ENCODE measurements around the gene RFT1. TPM values are rescaled to one million over a fixed set of nuclear protein-coding genes. Genes with fewer than 3 reads are reported as not detected.

The RFT1 gene
- total and polyA plus RNA-seq, 2 experiments from 2014 or later = 11.3 to 13.3 TPM

DNA sequence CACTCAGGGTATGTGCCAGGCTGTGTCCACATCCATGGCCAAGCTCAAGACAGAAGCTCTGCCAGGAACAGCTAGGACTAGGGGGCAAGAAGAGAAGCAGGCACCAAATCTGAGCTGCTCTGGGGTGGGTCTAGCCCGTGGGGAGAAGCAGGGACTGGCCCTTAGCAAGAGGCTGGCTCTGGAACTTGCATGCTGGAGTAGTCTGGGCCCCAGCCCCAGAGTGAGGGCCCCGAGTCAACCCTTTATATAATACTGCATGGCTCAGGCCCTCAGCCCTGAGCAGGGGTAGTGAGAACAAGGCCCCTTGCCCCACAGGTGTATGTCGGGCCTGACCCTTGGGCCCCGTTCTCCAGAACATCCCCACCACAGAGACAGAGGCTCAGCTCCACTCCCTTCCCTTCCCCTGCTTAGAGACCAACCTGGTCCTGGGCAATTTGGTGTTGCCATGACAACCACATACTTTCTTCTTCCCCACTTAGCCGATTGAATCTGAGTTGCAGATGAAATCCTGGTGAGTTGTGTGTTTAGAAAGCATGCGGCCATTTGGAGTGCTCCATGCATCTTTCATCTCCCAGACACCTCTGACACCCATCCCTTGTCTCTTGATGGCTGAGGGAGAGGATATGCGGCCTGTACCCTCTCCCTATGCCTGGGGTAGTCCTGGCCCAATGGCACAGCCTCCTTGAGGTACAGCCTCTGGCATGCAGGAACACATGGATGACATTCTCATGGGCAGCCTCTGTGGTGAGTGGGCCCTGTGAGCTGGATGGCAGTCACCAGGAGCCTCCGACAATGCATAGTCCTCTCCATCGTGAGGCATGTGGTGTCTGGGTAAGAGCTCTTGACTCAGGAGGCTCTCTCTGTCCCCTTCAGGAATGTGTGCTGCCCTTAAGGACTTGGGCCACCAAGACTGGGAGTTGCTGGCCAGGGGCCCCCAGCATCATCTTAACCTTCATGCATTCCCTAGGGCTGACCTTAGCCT is 55.2 kb downstream of the RFT1 start (continued):
- TF ChIP-seq, protein P1, sequence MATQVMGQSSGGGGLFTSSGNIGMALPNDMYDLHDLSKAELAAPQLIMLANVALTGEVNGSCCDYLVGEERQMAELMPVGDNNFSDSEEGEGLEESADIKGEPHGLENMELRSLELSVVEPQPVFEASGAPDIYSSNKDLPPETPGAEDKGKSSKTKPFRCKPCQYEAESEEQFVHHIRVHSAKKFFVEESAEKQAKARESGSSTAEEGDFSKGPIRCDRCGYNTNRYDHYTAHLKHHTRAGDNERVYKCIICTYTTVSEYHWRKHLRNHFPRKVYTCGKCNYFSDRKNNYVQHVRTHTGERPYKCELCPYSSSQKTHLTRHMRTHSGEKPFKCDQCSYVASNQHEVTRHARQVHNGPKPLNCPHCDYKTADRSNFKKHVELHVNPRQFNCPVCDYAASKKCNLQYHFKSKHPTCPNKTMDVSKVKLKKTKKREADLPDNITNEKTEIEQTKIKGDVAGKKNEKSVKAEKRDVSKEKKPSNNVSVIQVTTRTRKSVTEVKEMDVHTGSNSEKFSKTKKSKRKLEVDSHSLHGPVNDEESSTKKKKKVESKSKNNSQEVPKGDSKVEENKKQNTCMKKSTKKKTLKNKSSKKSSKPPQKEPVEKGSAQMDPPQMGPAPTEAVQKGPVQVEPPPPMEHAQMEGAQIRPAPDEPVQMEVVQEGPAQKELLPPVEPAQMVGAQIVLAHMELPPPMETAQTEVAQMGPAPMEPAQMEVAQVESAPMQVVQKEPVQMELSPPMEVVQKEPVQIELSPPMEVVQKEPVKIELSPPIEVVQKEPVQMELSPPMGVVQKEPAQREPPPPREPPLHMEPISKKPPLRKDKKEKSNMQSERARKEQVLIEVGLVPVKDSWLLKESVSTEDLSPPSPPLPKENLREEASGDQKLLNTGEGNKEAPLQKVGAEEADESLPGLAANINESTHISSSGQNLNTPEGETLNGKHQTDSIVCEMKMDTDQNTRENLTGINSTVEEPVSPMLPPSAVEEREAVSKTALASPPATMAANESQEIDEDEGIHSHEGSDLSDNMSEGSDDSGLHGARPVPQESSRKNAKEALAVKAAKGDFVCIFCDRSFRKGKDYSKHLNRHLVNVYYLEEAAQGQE (IDR thresholded peaks at IDR 0.05; ENCODE audit: unreplicated experiment) = no peak
- TF ChIP-seq JUNB (IDR thresholded peaks at IDR 0.05; ENCODE audit: unreplicated experiment) = no peak

DNA sequence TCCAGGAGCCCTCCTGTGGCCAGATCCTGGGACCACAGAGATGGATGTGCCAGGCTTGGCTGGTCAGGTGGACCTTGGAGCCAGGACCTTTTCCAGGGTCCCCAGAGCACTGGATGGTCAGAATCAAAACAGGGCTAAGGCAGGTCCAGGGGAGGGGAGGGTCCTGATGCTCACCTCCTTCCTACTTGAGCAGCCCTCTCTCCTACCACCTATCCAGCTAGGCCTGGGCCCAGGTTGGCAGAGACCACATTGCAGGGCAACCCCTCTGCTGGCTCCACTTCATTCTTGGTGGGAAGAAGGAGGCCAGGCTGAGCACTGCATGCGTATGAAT is 55.9 kb downstream of the RFT1 start:
- peaks cover 3% of the 10 kb centered on the region for H3K27me3 Mint-ChIP-seq (ENCODE audit: insufficient read depth, low read depth, poor library complexity)
- H3K4me3 ChIP-seq = no peak overlapping the region
- no peak overlapping the region for H3K4me3 Mint-ChIP-seq
- ATAC-seq (no peak), DNase-seq (ENCODE audit: low spot score) (no peak)
- no peak overlapping the region for H3K4me2 ChIP-seq
- no peak overlapping the region for H3K27ac Mint-ChIP-seq
- no peaks in the 10 kb centered on the region for H3F3A ChIP-seq (replicated peaks; ENCODE audit: low read depth)
- peaks cover 7% of the 10 kb centered on the region for H3K4me1 ChIP-seq (ENCODE audit: insufficient read depth)
- H3K4me1 Mint-ChIP-seq = peaks cover 21% of the 10 kb centered on the region
- H2AFZ ChIP-seq = no peak overlapping the region
- H3K9me3 Mint-ChIP-seq = no peaks in the 10 kb centered on the region
- no peaks in the 10 kb centered on the region for H4K20me1 ChIP-seq (replicated peaks; ENCODE audit: insufficient read depth)
- no peaks in the 10 kb centered on the region for H3K9me2 ChIP-seq (ENCODE audit: insufficient read depth)
- no peaks in the 10 kb centered on the region for H3K27me3 ChIP-seq (ENCODE audit: insufficient read depth)
- H3K27ac ChIP-seq (ENCODE audit: low read depth) = no peak overlapping the region
- no peaks in the 10 kb centered on the region for H3K36me3 Mint-ChIP-seq (ENCODE audit: low read depth)
- TF ChIP-seq JUNB (IDR thresholded peaks at IDR 0.05; ENCODE audit: unreplicated experiment) (no peak), POLR2AphosphoS5 (IDR thresholded peaks at IDR 0.05; ENCODE audit: low read depth) (no peak)
- TF ChIP-seq, protein P2, sequence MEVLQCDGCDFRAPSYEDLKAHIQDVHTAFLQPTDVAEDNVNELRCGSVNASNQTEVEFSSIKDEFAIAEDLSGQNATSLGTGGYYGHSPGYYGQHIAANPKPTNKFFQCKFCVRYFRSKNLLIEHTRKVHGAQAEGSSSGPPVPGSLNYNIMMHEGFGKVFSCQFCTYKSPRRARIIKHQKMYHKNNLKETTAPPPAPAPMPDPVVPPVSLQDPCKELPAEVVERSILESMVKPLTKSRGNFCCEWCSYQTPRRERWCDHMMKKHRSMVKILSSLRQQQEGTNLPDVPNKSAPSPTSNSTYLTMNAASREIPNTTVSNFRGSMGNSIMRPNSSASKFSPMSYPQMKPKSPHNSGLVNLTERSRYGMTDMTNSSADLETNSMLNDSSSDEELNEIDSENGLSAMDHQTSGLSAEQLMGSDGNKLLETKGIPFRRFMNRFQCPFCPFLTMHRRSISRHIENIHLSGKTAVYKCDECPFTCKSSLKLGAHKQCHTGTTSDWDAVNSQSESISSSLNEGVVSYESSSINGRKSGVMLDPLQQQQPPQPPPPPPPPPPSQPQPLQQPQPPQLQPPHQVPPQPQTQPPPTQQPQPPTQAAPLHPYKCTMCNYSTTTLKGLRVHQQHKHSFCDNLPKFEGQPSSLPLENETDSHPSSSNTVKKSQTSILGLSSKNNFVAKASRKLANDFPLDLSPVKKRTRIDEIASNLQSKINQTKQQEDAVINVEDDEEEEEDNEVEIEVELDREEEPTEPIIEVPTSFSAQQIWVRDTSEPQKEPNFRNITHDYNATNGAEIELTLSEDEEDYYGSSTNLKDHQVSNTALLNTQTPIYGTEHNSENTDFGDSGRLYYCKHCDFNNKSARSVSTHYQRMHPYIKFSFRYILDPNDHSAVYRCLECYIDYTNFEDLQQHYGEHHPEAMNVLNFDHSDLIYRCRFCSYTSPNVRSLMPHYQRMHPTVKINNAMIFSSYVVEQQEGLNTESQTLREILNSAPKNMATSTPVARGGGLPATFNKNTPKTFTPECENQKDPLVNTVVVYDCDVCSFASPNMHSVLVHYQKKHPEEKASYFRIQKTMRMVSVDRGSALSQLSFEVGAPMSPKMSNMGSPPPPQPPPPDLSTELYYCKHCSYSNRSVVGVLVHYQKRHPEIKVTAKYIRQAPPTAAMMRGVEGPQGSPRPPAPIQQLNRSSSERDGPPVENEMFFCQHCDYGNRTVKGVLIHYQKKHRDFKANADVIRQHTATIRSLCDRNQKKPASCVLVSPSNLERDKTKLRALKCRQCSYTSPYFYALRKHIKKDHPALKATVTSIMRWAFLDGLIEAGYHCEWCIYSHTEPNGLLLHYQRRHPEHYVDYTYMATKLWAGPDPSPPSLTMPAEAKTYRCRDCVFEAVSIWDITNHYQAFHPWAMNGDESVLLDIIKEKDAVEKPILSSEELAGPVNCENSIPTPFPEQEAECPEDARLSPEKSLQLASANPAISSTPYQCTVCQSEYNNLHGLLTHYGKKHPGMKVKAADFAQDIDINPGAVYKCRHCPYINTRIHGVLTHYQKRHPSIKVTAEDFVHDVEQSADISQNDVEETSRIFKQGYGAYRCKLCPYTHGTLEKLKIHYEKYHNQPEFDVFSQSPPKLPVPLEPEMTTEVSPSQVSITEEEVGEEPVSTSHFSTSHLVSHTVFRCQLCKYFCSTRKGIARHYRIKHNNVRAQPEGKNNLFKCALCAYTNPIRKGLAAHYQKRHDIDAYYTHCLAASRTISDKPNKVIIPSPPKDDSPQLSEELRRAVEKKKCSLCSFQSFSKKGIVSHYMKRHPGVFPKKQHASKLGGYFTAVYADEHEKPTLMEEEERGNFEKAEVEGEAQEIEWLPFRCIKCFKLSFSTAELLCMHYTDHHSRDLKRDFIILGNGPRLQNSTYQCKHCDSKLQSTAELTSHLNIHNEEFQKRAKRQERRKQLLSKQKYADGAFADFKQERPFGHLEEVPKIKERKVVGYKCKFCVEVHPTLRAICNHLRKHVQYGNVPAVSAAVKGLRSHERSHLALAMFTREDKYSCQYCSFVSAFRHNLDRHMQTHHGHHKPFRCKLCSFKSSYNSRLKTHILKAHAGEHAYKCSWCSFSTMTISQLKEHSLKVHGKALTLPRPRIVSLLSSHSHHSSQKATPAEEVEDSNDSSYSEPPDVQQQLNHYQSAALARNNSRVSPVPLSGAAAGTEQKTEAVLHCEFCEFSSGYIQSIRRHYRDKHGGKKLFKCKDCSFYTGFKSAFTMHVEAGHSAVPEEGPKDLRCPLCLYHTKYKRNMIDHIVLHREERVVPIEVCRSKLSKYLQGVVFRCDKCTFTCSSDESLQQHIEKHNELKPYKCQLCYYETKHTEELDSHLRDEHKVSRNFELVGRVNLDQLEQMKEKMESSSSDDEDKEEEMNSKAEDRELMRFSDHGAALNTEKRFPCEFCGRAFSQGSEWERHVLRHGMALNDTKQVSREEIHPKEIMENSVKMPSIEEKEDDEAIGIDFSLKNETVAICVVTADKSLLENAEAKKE (CRISPR knock-in tag; IDR thresholded peaks at IDR 0.05) = no peak
- no peaks in the 10 kb centered on the region for H3K36me3 ChIP-seq (ENCODE audit: insufficient read depth)
- H3K79me2 ChIP-seq (replicated peaks; ENCODE audit: insufficient read depth) = no peaks in the 10 kb centered on the region
